ENCODE results near the gene SELENOI. TPM values are rescaled to one million over a fixed set of nuclear protein-coding genes. Genes with fewer than 3 reads are reported as not detected.
"Not testable (repeated sequence)": the region's sequence is repeated elsewhere in the genome, so short reads cannot be mapped to it uniquely, and the experiment has no call there.

The SELENOI gene
- total RNA-seq, 2 donors from 2014 or later, result 14.4 to 15.6 TPM

DNA sequence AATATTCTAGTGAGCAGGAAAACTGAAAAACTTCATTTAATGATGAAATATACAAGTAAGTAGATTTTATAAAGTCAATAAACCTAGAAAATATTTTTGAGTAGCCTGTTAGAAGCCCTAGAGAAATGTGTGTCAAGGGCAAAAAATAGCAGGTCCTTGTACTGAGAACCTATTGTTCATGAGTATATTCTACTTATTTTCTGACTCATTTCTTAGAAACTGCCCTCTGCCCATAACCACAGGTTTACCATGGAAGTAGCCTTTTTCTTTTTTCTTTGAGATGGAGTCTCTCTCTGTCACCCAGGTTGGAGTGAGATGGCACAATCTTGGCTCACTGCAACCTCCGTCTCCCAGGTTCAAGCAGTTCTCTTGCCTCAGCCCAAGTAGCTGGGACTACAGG is 19.4 kb upstream of the SELENOI start:
- H3K4me3 ChIP-seq, result no peak overlapping the region
- WGBS, result 96% methylated on average over 1 of the region's 1 CpG
- H3K36me3 ChIP-seq, result no peaks in the 10 kb centered on the region
- H3K27ac ChIP-seq, result no peak overlapping the region
- H3K9me3 ChIP-seq, result no peaks in the 10 kb centered on the region
- H3K27me3 ChIP-seq (replicated peaks; ENCODE audit: insufficient read depth), result no peaks in the 10 kb centered on the region
- H3K4me1 ChIP-seq (replicated peaks), result no peaks in the 10 kb centered on the region
- TF ChIP-seq CTCF (IDR thresholded peaks at IDR 0.05) (no peak), POLR2AphosphoS5 (IDR thresholded peaks at IDR 0.05) (no peak), POLR2A (IDR thresholded peaks at IDR 0.05) (no peak)
- intact Hi-C loops (cut with DNase I), result no loop called here
- DNase-seq (ENCODE audit: low spot score), result no peak

DNA sequence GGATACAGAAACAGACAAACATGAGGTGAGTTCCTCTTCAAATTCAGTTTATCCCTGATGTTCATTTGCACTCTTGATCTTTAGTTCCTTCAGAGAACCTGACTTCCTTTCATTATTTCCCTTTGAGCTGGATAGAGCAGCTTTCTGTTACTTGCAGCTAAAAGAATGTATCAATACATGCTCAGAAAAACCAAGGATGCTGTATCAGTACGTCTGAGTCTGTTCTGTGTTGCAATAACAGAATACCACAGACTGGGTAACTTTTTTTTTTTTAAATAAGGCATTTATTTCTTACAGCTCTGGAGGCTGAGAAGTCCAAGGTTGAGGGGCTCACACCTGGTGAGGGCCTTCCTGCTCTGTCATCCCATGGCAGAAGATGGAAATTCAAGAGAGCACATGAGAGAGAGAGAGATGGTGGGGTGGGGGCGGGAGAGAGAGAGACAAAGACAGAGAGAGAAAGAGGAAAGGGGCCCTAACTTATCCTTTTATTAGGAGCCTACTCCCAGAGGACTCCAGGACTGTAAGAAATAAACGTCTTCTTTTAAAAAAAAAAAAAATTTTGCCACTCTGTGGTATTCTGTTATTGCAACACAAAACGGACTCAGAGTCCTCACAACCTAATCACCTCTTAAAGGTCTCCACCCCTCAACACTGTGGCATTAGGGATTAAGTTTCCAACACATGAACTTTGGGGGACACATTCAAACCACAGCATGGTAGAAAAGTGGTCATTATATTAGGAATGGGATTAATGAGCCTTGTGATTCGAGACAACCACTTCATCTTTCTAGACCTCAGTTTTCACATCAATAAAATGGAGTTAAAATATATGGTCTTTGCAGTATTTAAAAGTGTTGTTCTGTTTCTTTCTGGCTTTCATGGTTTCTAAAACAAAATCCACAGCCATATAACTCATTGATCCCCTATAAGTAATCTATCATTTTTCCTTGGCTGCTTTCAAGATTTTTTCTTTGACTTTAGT is 18.4 kb upstream of the SELENOI start:
- H3K27ac ChIP-seq, result no peak overlapping the region
- DNase-seq (ENCODE audit: low spot score), result no peak
- intact Hi-C loops (cut with DNase I), result no loop called here
- no peak for TF ChIP-seq CTCF (IDR thresholded peaks at IDR 0.05)
- TF ChIP-seq POLR2AphosphoS5 (IDR thresholded peaks at IDR 0.05), result no peak
- no peak for TF ChIP-seq POLR2A (IDR thresholded peaks at IDR 0.05)
- no peaks in the 10 kb centered on the region for H3K9me3 ChIP-seq
- 60% methylated on average over 5 of the region's 5 CpGs for WGBS
- H3K4me1 ChIP-seq (replicated peaks), result no peaks in the 10 kb centered on the region
- no peak overlapping the region for H3K4me3 ChIP-seq
- H3K36me3 ChIP-seq, result no peaks in the 10 kb centered on the region
- H3K27me3 ChIP-seq (replicated peaks; ENCODE audit: insufficient read depth), result no peaks in the 10 kb centered on the region

GRCh38 chr2:26329083-26329482 is 16.9 kb upstream of the SELENOI start:
- intact Hi-C loops (cut with DNase I); H3K4me3 ChIP-seq; H3K36me3 ChIP-seq; H3K27me3 ChIP-seq (replicated peaks; ENCODE audit: insufficient read depth); H3K27ac ChIP-seq; H3K9me3 ChIP-seq; DNase-seq (ENCODE audit: low spot score); H3K4me1 ChIP-seq (replicated peaks): not testable (repeated sequence)
- WGBS, result 96% methylated on average over 4 of the region's 4 CpGs

DNA sequence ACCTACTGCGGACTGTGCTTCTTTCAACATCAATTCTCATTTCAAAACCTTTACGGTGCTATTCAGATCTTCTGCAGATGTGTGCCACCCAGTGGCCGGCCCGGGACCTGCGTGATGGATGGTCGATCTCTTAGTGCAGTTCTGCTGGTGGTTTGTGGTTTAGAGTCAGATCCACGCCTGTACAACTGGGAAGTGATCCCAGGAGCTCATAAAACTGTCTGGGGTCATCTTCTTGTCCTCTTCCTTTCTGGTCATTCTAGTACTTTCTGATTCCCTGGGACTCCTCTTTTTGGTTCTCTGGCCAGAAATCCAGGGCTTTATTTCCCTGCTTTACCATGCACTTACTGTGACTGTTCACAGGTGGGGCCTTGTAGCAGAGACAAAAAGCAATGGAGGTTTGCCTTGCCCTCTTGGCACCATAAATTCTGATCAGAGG is 15.8 kb upstream of the SELENOI start:
- intact Hi-C loops (cut with DNase I), result no loop called here
- TF ChIP-seq POLR2AphosphoS5 (IDR thresholded peaks at IDR 0.05) (peak; percentile 70), POLR2A (IDR thresholded peaks at IDR 0.05) (no peak), CTCF (IDR thresholded peaks at IDR 0.05) (peak; percentile 62 to 91 (median 85))
- Histone ChIP-seq H3K27me3 (replicated peaks; ENCODE audit: insufficient read depth) (no peaks in the 10 kb centered on the region), H3K9me3 (no peaks in the 10 kb centered on the region), H3K36me3 (no peaks in the 10 kb centered on the region), H3K4me1 (replicated peaks) (no peaks in the 10 kb centered on the region), H3K4me3 (no peak overlapping the region), H3K27ac (no peak overlapping the region)
- WGBS, result 3% methylated on average over 7 of the region's 7 CpGs
- DNase-seq (ENCODE audit: low spot score), result peak; percentile 87

DNA sequence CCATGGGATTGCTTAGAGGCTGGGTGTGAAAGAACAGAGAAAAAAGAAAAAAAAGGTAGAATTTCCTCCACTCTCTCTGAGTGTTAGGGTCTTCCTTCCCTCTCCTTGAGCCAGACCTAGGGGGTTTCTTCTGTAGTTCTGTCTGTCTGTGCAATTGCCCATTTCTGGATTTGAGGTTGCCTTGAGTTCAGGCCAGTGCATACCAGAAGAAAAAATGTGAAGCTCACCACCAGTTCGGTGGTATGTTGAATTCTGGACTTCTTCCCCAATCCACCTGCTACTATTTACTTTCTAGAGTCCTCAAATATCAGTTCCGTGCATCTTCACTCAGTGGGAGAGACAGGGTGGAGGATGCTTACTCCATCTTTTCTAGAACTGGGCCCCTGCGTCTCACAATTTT is 15.3 kb upstream of the SELENOI start:
- H3K36me3 ChIP-seq, result no peaks in the 10 kb centered on the region
- TF ChIP-seq CTCF (IDR thresholded peaks at IDR 0.05), result no peak
- intact Hi-C loops (cut with DNase I), result no loop called here
- 59% methylated on average over 3 of the region's 3 CpGs for WGBS
- H3K9me3 ChIP-seq, result no peaks in the 10 kb centered on the region
- no peaks in the 10 kb centered on the region for H3K27me3 ChIP-seq (replicated peaks; ENCODE audit: insufficient read depth)
- H3K27ac ChIP-seq, result no peak overlapping the region
- no peaks in the 10 kb centered on the region for H3K4me1 ChIP-seq (replicated peaks)
- H3K4me3 ChIP-seq, result no peak overlapping the region
- no peak for DNase-seq (ENCODE audit: low spot score)

- 96% methylated on average over 8 of the region's 8 CpGs for WGBS
Observed at GRCh38 chr2:26331321-26331720, 14.6 kb upstream of the SELENOI start.

More at GRCh38 chr2:26331321-26331720, 14.6 kb upstream of the SELENOI start:
- intact Hi-C loops (cut with DNase I); H3K27ac ChIP-seq; H3K9me3 ChIP-seq; H3K27me3 ChIP-seq (replicated peaks; ENCODE audit: insufficient read depth); DNase-seq (ENCODE audit: low spot score); H3K4me1 ChIP-seq (replicated peaks); H3K36me3 ChIP-seq; H3K4me3 ChIP-seq: not testable (repeated sequence)

Data from prostate gland (tissue), 2 donors.